CD4-positive, alpha-beta T cell (primary cell): ENCODE results near the gene TEK. TPM values are rescaled to one million over a fixed set of nuclear protein-coding genes. Genes with fewer than 3 reads are reported as not detected.

Source experiments
- ATAC-seq: fragments of 200-7000 bp; cut with Tn5 transposase; one replicate; pipeline ENCODE4 v1.10.0; 2022; ENCODE audit warnings: mild to moderate bottlenecking; ENCODE audit not compliant: poor library complexity
- CTCF ChIA-PET: fragments of 350-600 bp; sonication (Branson Sonifier 250); formaldehyde crosslinking; loops from one replicate; lab custom pipeline; 2021; ENCODE audit warnings: antibody characterized with exemption, inconsistent platforms; lab: Charles Lee
- POLR2A ChIA-PET: fragments of 350-600 bp; sonication (Branson Sonifier 250); formaldehyde crosslinking; loops from one replicate; lab custom pipeline; 2021; ENCODE audit warnings: antibody characterized with exemption, inconsistent platforms; lab: Charles Lee
- DNase-seq, 14 experiments: peaks; one replicate each; pipeline ENCODE4 v3.0.0-alpha.2; 2013 to 2020; ENCODE audit warnings: mixed read lengths in 2 of 14
- H3K27ac ChIP-seq, 2 donors: one replicate each; pipeline versions ENCODE4 v1.5.1 to v1.7.0; 2013; ENCODE audit warnings: low read length in 2 of 2, low read depth in 1 of 2, mild to moderate bottlenecking in 1 of 2
- H3K27me3 ChIP-seq, 2 experiments: 1 replicate in 1 of 2; 2 replicates in 1 of 2; pipeline versions ENCODE4 v1.6.1 to v1.7.0; 2013; ENCODE audit warnings: low read length in 2 of 2, control low read depth in 1 of 2, mild to moderate bottlenecking in 1 of 2, moderate library complexity in 1 of 2; ENCODE audit not compliant: insufficient read depth in 2 of 2, control insufficient read depth in 1 of 2
- H3K36me3 ChIP-seq: one replicate; pipeline ENCODE4 v1.6.1; 2013; ENCODE audit warnings: low read length, control low read depth; ENCODE audit not compliant: insufficient read depth
- H3K4me1 ChIP-seq: one replicate; pipeline ENCODE4 v1.6.1; 2013; ENCODE audit warnings: low read length, control low read depth; ENCODE audit not compliant: insufficient read depth
- H3K4me3 ChIP-seq: one replicate; pipeline ENCODE4 v1.5.1; 2013; ENCODE audit warnings: mild to moderate bottlenecking, low read length, moderate library complexity
- H3K9me3 ChIP-seq, 2 experiments: 1 replicate in 1 of 2; 2 replicates in 1 of 2; pipeline versions ENCODE4 v1.6.1 to v1.7.0; 2013; ENCODE audit warnings: low read length in 2 of 2, mild to moderate bottlenecking in 2 of 2, control low read depth in 1 of 2, moderate library complexity in 1 of 2; ENCODE audit not compliant: control insufficient read depth in 1 of 2, insufficient read depth in 1 of 2
- H3K27ac Mint-ChIP-seq: one replicate; pipeline ENCODE4 v1.8.0; 2020; ENCODE audit warnings: mixed read lengths
- H3K27me3 Mint-ChIP-seq: one replicate; pipeline ENCODE4 v1.8.0; 2021; ENCODE audit warnings: mixed read lengths
- H3K36me3 Mint-ChIP-seq: one replicate; pipeline ENCODE4 v1.8.0; 2021; ENCODE audit warnings: low read depth, mixed read lengths
- H3K4me1 Mint-ChIP-seq: one replicate; pipeline ENCODE4 v1.8.0; 2021; ENCODE audit warnings: low read depth, mixed read lengths
- H3K4me3 Mint-ChIP-seq: one replicate; pipeline ENCODE4 v1.8.0; 2020; ENCODE audit warnings: mild to moderate bottlenecking, mixed read lengths
- H3K9me3 Mint-ChIP-seq: one replicate; pipeline ENCODE4 v1.8.0; 2020; ENCODE audit warnings: mixed read lengths
- intact Hi-C, 2 experiments: fragments of 100-400 bp; cut with DNase I in 1 of 2; cut with micrococcal nuclease in 1 of 2; formaldehyde crosslinking; loops; one replicate each; pipeline versions ENCODE4 v1.15.1 to v1.9.0; 2023 to 2025; cut with DNase I, micrococcal nuclease
- total RNA-seq, 174 experiments: library from RNA in 2 of 174; stranded (reverse) in 2 of 174; gene quantifications; one replicate each; pipeline ENCODE4 v1.2.3 and lab custom pipeline; 2021 to 2026
- TF ChIP-seq, protein P1 (sequence below): fragments of 200-600 bp; IDR thresholded peaks from one replicate; pipeline ENCODE4 v1.8.0; 2022; ENCODE audit warnings: antibody characterized with exemption, mild to moderate bottlenecking

The TEK gene
- total RNA-seq, 2 experiments from 2014 or later: not detected

DNA sequence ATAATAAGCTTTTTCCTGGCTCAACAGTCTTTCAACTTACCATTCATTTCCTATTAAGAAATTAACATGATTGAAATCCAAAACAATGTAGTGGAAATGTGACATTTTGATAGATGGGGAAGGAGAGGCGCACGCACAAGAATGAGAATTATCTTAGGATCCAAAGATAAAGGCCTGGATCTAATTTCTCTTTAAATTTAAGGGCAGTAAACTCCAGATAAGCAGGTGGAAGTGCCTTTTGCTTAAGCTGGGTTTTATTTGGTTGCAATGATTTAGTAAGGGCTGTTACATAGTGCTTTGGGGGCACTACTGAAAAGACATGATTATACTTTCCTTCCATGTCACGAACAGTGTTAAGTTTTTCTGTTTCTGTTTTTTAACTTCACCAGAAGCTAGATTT is 170.6 kb downstream of the TEK start:
- ChIA-PET POLR2A (no interaction called here), CTCF (interaction anchor here (1.1 kb wide), 1 partner anchor 15 kb away, joined by 3 read pairs; no protein-coding TSS in a partner anchor)
- Mint-ChIP-seq H3K27ac (no peak overlapping the region), H3K27me3 (peaks cover 5% of the 10 kb centered on the region), H3K4me3 (no peak overlapping the region), H3K36me3 (no peaks in the 10 kb centered on the region), H3K4me1 (no peaks in the 10 kb centered on the region), H3K9me3 (no peaks in the 10 kb centered on the region)
- DNase-seq (no peak), ATAC-seq (no peak)
- H3K4me1 ChIP-seq: no peaks in the 10 kb centered on the region
- no peak overlapping the region for H3K27ac ChIP-seq
- no peaks in the 10 kb centered on the region for H3K27me3 ChIP-seq
- no peaks in the 10 kb centered on the region for H3K36me3 ChIP-seq
- H3K9me3 ChIP-seq: no peaks in the 10 kb centered on the region
- H3K4me3 ChIP-seq: no peak overlapping the region
- TF ChIP-seq, protein P1, sequence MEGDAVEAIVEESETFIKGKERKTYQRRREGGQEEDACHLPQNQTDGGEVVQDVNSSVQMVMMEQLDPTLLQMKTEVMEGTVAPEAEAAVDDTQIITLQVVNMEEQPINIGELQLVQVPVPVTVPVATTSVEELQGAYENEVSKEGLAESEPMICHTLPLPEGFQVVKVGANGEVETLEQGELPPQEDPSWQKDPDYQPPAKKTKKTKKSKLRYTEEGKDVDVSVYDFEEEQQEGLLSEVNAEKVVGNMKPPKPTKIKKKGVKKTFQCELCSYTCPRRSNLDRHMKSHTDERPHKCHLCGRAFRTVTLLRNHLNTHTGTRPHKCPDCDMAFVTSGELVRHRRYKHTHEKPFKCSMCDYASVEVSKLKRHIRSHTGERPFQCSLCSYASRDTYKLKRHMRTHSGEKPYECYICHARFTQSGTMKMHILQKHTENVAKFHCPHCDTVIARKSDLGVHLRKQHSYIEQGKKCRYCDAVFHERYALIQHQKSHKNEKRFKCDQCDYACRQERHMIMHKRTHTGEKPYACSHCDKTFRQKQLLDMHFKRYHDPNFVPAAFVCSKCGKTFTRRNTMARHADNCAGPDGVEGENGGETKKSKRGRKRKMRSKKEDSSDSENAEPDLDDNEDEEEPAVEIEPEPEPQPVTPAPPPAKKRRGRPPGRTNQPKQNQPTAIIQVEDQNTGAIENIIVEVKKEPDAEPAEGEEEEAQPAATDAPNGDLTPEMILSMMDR: no peak
- intact Hi-C loops: no loop called here

Other genes with a start within 250 kb of the TEK start
- gene CAAP1, start 216.4 kb upstream of the TEK start, total RNA-seq: 10 to 100 TPM; 11.4 to 12.8 TPM
- gene PLAA, start 162.0 kb upstream of the TEK start, total RNA-seq: 10 to 100 TPM; 30.1 to 34.1 TPM
- gene IFT74, start 152.8 kb upstream of the TEK start, total RNA-seq: 1 to 10 TPM; 7.3 to 7.7 TPM
- not detected for gene LRRC19, start 103.6 kb upstream of the TEK start, total RNA-seq
- not detected for gene EQTN, start 187.9 kb downstream of the TEK start, total RNA-seq